HG02642 (cell line): ENCODE results near the gene GALNT14.

ENCODE experiments used
- ATAC-seq: cut with Tn5 transposase; IDR thresholded peaks from one replicate; pipeline ENCODE4 v1.9.1; 2021; ENCODE audit warnings: mild to moderate bottlenecking; ENCODE audit not compliant: unreplicated experiment, poor library complexity

GALNT14 gene

DNA sequence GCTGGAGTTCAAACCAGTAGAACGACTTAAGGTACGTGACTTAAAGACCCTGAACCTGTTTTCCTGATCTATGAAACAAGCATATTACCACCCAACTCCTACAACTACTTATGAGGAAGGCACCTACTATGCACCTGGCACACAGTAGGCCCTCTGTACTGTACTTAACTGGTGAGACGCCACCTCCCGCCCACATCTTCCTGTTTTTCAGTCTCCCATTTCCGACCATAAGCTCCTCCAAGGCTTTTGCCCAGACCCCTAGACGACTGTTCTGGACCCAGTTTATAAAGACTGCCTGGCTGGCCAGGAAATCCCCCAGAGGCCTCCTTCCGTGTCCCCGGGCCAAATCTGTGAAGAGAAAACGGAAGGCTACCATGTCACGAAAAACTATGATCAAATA is 1.5 kb downstream of the GALNT14 start:
- ATAC-seq, result no peak

- ATAC-seq, result no peak
These were observed 2.2 kb downstream of the GALNT14 start for GRCh38 chr2:31136000-31136399.

DNA sequence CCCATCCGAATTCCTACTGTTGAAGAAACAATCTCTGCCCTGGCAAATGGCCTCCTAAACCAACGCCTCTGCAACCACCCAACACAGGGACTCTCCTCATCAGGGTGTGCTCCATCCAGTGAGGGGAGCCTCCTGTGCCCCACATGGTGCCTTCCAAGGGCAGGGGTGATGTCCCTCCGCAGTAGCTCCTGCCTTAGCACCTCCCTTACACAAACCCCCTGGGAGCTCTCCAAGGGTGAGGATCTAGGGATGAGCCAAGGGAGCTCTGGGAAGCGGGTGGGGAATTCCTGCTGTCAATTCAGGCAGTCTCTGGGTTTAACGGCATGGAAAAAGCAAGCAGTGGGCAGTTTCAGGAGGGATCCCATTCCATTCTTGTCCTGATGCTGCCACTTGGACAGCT is 3.8 kb downstream of the GALNT14 start:
- no peak for ATAC-seq

DNA sequence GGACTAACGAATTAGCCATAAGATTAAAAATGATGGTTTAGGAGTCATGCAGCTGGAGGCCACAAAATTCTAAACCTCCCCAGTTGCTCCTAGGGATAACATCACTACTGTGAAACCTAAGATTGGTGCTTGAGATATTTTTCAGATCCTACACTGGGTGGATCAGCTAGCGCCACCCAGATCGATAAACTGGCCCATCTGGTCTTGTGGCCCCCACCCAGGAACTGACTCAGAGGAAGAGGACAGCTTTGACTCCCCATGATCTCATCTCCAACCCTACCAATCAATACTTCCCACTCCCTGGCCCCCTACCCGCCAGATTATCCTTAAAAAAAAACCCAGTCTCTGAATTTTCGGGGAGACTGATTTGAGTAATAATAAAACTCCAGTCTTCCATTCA is 5.5 kb downstream of the GALNT14 start:
- ATAC-seq, result no peak

GRCh38 chr2:31131871-31132270 is 6.4 kb downstream of the GALNT14 start:
- ATAC-seq, result no peak

DNA sequence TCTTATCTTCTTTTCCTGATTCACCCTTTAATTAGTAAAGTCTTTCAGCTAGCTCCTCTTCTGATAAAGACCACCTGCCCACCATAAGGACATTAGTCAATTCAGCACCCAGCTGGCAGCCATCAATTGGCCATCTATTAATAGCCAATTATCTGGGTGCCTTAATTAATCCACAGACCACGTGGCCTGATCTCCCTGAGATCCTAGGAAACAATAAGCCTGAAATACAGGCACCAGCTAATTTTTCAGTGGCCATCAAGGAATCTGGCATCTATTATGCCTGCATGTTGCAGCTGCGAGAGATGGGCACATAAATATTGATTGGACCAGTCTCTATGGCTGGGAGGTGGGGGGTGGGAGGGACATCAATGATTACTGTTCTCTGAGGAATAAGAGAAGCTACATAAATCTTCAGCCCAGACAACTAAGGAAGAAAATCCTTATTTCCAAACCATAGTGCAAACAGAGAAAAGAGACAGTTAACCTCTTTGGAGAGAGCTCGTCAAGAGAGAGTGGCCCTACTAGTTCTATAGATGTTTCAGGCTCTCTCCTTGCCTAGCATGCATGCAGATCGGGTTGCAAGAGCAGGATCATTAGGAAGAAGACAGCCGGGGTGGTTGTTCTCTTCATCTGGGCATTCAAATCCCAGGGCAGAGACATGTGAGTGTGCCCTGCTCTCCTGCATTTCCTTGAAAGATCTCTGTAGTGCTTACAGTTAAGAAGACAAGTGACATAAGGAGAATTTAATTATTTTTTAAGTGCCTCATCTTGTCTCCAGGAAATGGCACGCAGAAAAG is 8.7 kb downstream of the GALNT14 start:
- no peak for ATAC-seq

- no peak for ATAC-seq
These were observed 10.3 kb downstream of the GALNT14 start for GRCh38 chr2:31127931-31128330.

GRCh38 chr2:31125918-31126695 is 12.1 kb downstream of the GALNT14 start:
- no peak for ATAC-seq

DNA sequence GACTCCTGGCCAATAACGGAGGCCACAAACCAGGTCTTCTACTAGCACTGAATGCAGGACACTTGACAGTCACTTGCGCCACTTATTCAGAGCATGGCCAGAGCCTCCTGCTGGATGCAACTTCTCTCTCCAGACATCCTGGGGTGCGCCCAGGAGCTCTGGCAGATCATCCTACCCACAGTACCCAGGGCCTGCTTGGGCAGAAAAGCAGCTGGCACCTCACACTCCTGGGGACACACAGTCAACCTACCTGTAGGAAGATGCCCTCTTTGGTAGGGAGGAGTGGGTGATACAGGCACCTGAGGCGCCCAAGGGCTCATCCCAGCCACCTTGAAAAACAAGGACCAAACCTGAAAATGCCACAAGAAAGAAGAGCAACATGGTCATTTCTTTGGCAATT is 13.3 kb downstream of the GALNT14 start:
- ATAC-seq, result no peak

DNA sequence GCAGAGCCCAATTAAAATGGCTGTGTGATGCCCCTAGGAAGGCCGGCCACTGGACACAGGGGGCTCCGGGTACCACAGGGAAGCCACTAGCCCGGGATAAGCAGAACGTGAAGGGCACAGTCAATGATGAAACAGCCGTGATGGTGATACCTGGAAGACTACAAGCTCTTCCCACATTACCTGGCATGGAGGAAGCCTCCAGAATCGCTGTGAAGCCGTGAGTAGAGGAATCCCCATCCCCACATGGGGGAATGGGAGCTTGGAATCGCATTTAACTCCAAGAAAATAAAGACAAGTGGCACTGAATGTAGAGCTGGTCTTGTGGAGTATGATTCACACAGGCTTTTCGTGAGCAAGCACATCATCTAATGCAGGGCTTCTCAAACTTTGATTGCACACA is 16.1 kb downstream of the GALNT14 start:
- ATAC-seq, result no peak

- ATAC-seq, result no peak
These were observed 24.5 kb downstream of the GALNT14 start for GRCh38 chr2:31113765-31114164.

DNA sequence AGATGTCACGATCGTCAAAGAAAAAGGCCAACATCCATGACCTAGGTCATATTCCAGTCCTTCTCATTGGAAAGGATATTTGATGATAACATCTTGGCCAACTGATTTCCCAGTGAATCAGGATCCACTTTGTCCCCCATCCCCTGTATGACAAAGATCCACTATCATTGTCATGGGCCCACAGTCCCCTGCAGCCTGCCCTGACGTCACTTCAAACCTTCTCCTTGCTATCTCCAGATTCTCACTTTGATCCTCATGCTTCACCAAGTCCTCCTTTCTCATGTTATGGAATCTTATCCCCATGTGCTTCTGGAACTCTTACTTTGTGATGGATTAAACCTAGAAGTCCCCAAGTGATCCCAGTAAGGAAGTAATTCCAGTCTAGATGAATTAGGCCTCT is 25.7 kb downstream of the GALNT14 start:
- no peak for ATAC-seq

DNA sequence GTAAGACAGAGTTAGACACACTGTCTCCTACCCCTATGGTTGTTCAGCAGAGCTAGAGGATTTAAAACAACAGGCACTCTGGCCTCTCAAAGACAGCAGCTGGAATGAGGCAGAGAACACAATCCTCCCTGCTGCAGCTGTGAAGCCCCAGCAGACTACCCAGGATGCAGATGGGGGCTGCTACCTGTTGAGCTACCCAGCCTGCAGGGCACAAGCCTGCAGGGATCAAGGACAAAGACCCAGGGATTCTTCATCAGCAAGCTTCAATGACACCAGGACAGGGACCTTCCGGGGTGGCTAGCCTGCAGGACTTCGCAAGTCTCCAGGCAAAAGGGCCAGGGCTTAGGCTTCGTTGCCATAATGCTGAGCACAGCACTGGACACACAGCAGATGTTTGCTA is 27.2 kb downstream of the GALNT14 start:
- no peak for ATAC-seq

GRCh38 chr2:31110431-31110830 is 27.8 kb downstream of the GALNT14 start:
- ATAC-seq, result no peak

GRCh38 chr2:31109633-31110192 is 28.5 kb downstream of the GALNT14 start:
- ATAC-seq, result no peak

DNA sequence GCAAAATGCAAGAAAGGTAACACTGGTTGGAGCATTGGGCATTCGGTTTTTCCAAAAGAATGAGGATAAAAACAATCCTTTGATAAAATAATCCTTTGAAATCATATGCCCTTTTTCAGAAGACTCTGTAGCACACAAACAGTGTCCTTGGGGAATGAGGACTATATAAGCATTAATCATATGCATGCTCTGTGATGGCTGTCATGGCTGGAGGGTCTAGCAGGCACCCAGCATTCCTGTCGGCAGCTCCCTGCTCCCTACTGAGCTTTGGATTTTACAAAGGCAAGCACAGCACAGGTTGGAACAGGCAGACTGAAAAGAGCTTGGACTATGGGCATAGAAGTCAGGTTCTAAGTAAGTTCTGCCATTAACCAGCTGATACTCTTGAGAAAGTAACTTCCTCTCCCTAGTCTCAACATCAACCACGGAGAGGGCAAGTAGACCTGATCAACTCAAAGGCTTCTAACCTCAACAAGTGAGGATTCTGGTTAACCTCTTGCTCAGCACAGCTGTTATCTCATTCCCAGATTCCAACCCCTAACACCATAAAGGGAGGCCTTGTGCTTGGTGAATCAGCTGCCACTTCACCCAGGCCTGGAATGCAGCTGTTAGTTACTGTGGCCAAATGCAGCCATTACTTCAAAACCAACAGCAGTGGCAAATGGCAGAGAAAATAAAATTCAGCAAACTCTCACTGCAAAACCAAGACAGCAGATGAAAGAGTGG is 29.5 kb downstream of the GALNT14 start:
- no peak for ATAC-seq

DNA sequence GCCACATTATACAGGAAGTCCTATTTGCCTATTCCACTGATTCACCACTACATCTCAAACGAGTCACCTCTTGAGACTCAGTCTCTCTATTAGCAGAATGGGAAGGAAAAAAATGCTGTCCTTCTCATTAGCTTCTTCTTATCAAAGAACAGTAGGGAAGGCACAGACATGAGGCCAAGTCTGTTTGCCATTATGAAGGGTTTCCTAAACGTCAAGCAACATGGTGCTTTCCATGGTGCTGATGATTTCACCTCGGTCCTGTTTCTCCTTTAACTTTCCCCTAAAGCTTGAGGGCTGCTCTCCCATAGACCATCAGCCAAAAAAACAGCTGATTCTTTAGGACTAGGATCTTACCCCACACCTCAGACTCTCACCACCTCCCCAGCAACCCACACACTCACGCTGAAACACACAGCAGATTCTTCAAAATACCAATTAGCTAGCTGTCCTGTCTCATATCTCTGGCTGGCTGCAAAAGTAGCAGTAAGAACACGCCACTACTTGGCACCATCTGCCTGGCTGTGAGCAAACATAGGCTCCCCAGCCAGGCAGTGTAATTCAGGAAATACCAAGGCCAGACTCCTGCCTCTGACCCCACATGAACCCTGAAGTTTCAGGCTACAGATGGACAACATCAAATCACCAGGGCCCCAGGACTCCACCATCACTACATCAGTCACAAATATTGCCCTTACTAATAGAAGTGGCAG is 30.5 kb downstream of the GALNT14 start:
- ATAC-seq, result no peak

DNA sequence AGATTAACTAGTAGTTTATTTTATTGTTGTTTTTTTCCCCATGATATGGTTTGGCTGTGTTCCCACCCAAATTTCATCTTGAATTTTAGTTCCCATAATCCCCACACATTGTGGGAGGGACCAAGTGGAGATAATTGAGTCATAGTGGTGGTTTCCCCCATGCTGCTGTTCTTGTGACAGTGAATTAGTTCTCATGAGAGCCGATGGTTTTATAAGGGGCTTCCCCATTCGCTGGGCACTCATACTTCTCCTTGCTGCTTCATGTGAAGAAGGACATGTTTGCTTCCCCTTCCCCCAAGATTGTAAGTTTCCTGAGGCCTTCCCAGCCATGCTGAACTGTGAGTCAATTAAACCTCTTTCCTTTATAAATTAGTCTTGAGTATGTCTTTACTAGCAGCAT is 36.5 kb downstream of the GALNT14 start:
- no peak for ATAC-seq

DNA sequence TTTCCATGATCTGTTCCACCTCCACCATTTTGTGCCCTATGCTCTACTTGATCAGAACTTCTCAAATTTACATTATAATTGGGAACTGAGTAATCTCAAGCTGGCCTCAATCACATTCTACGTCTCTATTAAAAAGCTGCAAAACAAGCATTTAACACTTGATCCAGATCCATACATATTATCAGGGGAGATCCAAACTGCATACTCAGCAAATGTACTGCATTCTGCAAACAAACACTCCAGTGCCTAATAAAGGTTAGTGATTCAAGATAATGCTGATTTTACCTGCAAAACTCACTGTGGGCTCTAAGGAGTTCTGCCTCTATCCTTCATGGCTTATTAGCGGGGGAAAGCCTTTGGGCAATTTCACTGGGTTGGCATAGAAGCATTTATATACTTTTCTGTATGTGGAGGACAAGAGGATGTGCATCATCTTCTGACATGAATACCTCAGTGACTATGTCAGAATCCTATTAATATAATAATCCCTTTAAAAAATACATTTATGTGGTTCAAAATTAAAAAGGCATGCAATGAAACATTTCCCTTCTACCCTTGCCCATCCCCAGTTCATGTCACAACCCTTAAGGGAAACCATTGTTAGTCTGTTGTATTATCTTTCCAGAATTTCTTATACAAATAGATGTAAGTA is 40.2 kb downstream of the GALNT14 start:
- ATAC-seq, result no peak

- no peak for ATAC-seq
These were observed 48.1 kb downstream of the GALNT14 start for GRCh38 chr2:31090188-31090587.
